ENCODE measurements around the gene UNC79.

GRCh38 chr14:93533842-93534241, 103.1 kb downstream of the UNC79 start:
- TF ChIP-seq CTCF (IDR thresholded peaks at IDR 0.05) (no peak), TCF7L2 (IDR thresholded peaks at IDR 0.05; ENCODE audit: low read depth, low read length) (no peak), POLR2AphosphoS5 (IDR thresholded peaks at IDR 0.05; ENCODE audit: low read depth, low read length) (no peak), SIN3A (IDR thresholded peaks at IDR 0.05; ENCODE audit: borderline replicate concordance, insufficient read depth, low read depth, low read length) (no peak), REST (IDR thresholded peaks at IDR 0.05; ENCODE audit: insufficient read depth in 1 of 2, low read depth in 2 of 2, low read length in 1 of 2) (no peak)
